ENCODE results near the gene MAFG.

GRCh38 chr17:81902023-81902652 is 25.4 kb downstream of the MAFG start, which contains the start of gene NPB:
- TF ChIP-seq CTCF (IDR thresholded peaks at IDR 0.05; ENCODE audit: poor library complexity) (no peak), EZH2phosphoT487 (IDR thresholded peaks at IDR 0.05; ENCODE audit: low read depth, severe bottlenecking, unreplicated experiment) (no peak)

Measured in hepatocyte (in vitro differentiated cells).